ENCODE measurements around the gene DPP6.

Gene DPP6

GRCh38 chr7:154342971-154343633, 290.9 kb downstream of the DPP6 start:
- DNase-seq = no peak

DNA sequence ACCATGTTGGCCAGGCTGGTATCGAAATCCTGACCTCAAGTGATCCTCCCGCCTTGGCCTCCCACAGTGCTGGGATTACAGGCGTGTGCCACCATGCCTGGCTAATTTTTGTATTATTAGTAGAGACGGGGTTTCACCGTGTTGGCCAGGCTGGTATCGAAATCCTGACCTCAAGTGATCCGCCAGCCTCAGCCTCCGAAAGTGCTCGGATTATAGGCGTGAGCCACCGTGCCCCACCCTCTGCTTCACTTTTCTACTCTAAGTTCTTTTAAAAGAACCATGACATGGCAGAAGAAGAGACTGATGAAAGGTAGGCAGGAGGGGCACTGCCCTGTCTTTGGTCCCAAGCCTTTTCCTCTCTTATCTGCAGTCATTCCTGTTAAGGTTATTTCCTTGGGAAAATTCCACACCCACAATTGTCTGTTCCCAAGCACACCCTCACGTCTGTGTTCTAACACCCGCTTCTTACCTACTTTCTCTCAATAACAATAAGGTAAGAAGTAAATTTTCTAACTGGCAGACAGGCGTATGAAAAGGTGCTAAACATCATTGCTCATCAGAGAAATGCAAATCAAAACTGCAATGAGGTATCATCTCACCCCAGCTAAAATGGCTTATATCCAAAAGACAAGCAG, 291.7 kb downstream of the DPP6 start:
- DNase-seq = no peak

DNA sequence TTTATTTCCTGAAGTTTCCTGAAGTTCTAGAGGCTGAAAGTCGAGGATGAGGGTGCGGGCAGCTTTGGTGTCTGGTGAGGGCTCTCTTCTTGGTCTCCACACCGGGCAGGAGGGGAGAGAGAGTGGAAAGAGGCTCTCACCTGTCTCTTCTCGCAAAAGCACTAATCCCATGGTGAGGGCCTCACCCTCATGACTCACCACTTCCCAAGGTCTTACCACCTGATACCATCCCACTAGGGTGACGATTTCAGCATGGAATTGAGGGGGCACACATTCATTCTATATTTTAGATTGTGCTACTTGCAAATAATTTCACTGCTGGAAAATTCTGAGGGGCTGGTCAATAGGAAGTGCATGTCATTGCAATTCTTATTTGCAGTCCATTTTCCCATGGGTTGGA, 292.9 kb downstream of the DPP6 start:
- DNase-seq = no peak

DNA sequence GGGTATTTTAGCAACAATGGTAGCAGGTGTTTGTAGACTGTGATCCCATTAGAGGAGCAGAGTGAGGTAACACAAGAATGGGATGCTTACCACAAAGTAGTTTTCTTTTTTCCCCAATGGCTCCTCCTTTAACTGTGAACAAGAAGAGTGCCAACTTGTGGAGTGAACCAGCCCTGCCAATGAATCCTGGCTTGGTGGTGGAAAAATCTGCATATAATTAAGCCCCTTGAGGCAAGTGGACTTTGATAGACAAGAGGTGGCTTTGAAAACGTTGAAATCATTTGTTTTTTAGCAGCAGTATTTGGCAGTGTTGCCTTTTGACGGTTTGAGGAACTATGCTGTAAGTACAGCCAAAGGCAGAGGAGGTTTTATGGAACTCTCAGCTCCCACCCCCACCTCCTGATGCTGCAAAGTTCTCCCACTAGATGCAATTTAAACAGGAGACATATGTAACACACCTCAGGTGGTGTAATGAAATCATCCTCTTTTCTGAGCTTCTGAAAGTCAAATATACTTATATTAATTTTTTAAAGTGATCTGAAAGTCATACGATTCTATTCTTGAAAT, 295.6 kb downstream of the DPP6 start:
- DNase-seq = no peak

- no peak for DNase-seq
These were observed 298.7 kb downstream of the DPP6 start for GRCh38 chr7:154350892-154351291.

GRCh38 chr7:154353355-154353767, 301.2 kb downstream of the DPP6 start:
- DNase-seq = no peak

GRCh38 chr7:154364170-154364569, 312.0 kb downstream of the DPP6 start:
- DNase-seq = no peak

- no peak for DNase-seq
These were observed 319.2 kb downstream of the DPP6 start for GRCh38 chr7:154371424-154371823.

DNA sequence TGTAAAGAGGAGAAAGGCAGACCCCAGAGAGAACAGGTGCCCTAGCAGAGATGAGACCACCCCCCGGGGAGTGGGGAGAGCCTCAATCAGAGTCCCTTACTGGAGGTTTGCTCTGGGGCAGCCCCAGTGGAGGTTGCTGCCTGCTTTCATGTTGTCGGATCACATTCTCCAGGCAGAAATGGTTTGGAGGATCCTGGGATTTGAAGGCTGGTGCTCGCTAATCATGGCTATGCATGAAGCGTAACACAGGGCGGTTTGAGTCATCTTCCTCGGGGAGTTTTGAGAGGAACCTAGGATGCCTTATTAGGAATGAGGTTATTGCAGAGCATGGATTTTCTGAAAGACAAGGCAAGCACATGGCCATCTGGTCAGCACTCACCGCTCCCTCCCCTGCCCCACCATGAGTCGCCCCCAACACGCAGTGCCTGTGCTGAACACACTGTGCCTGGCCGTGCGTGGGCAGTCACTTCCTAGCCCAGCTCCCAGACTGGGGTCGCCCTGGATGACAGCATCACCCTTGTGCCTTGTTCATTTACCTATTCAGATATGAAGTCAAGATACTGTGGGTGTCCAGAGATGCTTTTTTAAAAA, 319.9 kb downstream of the DPP6 start:
- DNase-seq = no peak

DNA sequence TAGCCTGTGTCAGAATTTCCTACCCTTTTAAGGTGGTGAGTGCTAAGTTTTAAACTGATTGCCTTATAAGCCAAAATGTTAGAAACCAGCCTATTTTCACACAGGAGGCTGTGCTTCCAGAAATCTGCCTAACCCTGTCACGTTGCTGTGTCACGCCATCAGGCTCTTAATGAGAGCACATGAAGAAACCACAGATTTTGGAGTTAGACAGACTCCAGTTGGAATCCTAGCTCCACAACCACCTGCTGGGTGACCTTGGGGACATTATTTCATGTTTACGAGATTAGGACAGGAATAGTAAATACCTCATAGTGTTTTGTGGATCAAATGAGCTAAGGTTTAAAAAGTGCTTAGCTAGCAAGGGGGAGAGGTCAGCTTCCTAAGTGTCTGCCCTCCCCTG, 321.8 kb downstream of the DPP6 start:
- no peak for DNase-seq

DNA sequence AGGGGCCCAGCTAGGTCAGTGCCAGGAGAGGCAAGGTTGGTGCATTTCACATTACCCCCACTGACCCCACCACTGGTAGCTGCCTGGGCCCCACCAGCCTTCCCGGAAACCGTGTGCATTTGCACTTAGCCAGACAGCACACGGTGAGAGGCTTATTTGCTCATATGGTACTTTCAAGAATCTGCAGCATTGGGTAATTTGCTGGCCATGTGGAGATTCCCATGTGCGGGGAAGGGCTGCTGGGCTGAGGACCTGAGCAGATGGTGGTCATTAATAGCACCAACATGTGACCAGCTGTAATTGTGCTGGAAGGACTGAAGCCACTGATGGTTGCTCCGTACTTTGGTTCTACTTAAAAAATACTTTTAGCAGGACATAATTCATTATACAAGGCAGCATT, 323.8 kb downstream of the DPP6 start:
- no peak for DNase-seq

- no peak for DNase-seq
These were observed 328.6 kb downstream of the DPP6 start for GRCh38 chr7:154380771-154381170.

DNA sequence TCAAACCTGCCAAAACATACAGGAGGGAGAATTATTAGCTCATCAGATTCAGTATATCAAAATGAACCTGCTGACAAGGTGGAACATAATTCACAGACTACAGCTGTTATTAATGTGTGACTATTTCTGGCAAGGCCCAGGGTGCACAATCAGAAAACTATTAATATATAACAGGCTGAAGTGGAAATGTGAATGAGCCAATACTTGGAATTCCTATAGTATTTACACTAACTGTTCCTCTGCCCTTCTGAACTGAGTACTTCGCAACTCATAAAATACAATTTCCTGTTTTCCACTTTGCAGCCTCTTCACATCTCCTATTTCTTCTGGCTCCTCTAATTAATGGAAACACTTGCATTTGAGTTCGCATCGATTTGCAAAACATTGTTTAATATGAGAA, 330.8 kb downstream of the DPP6 start:
- DNase-seq = no peak

- DNase-seq = no peak
These were observed 333.0 kb downstream of the DPP6 start for GRCh38 chr7:154385214-154385613.

DNA sequence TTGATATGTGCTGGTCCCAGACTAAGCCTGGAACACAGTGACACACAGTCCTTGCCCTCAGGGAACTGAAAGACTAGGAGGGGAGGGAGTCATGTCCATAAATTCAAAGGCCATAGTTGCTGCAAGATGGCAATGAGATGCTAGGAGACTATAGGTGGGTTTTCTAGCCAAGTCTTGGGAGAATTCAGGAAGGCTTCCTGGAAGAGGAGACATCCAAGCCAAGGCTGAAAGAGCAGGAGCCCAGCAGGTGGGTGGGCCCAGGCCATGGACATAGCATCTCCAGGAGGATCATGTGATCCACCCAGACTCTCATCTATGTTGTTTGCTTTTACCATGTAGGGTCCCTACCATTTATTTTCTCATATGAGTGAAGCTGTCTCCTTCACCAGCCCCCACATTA, 335.1 kb downstream of the DPP6 start:
- DNase-seq = no peak

- DNase-seq = no peak
These were observed 336.2 kb downstream of the DPP6 start for GRCh38 chr7:154388412-154388811.

GRCh38 chr7:154388999-154389398, 336.8 kb downstream of the DPP6 start:
- DNase-seq = no peak

GRCh38 chr7:154390961-154391360, 338.8 kb downstream of the DPP6 start:
- no peak for DNase-seq

- no peak for DNase-seq
These were observed 342.6 kb downstream of the DPP6 start for GRCh38 chr7:154394804-154395203.

GRCh38 chr7:154406312-154406711, 354.1 kb downstream of the DPP6 start:
- no peak for DNase-seq

DNA sequence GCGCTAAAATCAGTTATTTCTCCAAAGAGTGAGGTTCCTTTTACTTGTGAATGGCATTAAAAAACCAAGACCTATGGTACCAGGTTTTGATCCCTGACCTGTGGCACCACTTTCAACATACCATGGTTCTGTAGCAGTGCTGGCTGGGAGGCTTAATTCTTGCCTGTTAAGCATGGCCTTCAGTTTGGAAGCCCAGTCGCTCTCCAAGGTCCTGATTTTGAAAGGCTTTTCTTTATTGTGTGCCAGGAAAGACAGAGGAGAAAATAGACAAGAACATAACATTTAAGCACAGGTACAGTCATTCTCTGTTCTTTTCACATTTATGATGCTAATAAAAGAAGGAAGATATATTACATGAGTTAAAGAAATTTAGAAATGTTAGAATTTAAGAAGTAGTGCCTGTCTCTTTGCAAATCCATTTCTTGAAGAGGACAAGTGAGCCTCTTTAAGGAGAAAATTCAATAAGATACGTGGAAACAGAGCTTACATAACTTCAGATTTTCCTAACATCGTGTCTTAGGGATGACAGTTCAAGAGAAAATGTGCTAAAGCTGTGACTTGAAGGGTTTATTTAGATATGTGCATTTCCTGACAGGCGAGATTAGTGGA, 357.6 kb downstream of the DPP6 start:
- peak; percentile 2 for DNase-seq

DNA sequence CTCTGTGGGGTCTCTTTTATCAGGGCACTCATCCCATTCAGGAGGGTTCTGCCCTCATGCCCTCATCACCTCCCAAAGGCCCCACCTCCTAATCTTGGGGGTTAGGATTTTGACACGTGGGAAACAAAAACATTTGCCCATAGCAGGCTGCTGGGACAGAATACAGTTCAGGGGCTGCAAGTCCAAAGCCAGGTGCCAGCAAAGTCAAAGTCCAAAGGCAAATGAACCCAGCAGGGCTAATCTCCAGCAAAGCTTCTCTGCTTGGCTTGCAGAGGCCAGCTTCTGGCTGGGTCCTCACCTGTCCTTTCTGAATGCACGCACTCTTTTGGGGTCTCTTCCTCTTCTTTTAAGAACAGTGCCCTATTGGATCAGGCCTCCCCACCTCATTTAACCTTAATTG, 359.9 kb downstream of the DPP6 start:
- no peak for DNase-seq

DNA sequence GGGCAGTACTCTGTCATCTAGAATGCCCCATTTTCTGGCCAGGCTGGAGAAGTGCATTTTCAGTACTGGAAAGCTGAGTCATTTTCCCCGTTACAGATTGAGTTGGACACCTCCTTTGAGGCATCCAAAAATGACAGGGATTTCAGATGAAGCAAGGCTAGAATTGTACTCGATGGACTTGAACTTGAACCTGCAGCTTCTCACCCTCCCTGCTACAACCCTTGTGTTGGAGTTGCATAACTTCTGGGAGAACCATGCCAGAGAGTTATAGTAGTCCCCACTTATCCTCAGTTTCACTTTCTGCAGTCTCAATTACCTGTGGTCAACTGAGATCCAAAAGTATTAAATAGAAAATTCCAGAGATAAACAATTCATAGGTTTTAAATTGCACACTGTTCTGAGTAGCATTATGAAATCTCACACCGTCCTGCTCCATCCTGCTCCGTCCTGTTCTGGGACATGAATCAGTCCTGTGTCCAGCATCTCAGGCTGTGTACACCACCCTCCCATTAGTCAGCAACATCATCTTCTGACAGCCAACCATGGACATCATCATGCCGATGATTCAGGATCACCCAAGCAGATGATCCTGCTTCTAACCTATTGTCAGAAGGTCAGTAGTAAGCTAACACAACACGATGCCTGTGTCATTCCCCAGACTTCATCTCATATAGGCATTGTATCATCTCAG, 363.7 kb downstream of the DPP6 start:
- no peak for DNase-seq

Data from fibroblast of skin of back (primary cell).